Hepatic stellate cell (primary cell): ENCODE measurements around the gene LINGO4.

Source experiments
- DNase-seq: peaks from one replicate; pipeline ENCODE4 v3.0.0; 2011; ENCODE audit warnings: low spot score

LINGO4 gene, protein sequence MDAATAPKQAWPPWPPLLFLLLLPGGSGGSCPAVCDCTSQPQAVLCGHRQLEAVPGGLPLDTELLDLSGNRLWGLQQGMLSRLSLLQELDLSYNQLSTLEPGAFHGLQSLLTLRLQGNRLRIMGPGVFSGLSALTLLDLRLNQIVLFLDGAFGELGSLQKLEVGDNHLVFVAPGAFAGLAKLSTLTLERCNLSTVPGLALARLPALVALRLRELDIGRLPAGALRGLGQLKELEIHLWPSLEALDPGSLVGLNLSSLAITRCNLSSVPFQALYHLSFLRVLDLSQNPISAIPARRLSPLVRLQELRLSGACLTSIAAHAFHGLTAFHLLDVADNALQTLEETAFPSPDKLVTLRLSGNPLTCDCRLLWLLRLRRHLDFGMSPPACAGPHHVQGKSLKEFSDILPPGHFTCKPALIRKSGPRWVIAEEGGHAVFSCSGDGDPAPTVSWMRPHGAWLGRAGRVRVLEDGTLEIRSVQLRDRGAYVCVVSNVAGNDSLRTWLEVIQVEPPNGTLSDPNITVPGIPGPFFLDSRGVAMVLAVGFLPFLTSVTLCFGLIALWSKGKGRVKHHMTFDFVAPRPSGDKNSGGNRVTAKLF

DNA sequence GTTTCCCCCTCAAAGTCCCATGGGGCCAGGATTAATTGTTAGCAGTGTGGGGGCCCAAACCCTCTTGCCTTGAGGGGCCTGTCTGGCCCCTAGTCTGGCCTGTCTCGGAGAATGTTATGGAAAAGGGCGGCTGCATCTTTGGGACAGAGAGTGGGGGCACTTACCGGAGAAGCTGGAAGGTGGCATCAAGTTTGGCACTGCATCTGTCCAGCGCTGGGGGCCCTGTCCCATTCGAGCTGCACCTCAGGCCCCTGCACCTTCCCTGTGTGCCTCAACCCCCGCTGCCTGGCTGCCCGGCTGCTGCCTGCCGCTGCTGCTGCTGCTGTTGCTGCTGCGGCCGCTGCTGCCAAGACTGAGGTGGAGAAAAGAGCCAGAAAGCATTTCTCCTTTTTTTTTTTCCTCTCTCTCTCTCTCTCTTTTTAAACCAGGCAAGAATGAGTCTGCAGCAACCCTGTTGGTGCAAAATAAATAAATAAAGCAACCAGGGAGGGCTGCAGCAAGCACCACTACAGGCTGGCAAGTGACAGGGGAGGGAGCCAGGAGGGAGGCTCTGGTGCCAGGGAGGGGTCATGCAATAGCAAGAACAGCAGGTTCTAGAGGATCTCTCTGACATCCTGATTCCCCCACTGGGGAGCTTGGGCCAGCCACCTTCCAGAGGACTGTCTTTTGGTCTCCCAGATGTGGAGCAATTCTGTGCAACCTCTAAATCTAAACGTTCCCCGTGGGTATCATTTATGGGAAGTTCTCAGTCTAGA lies at the start of gene LINGO4:
TSS of gene LINGO4 (minus strand) at position 354 of the 755 bp plus-strand sequence. CDS start 2,715 bp downstream, outside the sequence.
- DNase-seq: no peak

DNA sequence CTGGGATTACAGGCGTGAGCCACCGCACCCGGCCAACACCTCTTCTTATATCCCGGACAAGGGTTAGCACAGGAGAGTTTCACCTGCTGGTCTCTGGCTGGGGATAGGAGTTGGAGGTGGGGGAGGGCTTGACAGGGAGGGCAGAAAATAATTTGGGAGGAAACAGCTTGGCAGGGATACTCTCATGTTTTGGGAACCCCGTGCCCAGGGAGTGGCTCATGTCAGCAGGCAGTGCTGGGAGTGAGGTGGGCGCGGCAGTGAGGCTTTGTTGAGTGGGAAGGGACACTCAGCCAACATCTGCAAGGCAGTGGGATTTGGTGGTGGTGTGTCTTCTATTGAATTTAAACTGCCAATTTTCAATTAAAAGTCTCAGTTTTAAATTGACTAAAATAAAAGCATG lies 49.4 kb upstream of the LINGO4 start:
- no peak for DNase-seq

DNA sequence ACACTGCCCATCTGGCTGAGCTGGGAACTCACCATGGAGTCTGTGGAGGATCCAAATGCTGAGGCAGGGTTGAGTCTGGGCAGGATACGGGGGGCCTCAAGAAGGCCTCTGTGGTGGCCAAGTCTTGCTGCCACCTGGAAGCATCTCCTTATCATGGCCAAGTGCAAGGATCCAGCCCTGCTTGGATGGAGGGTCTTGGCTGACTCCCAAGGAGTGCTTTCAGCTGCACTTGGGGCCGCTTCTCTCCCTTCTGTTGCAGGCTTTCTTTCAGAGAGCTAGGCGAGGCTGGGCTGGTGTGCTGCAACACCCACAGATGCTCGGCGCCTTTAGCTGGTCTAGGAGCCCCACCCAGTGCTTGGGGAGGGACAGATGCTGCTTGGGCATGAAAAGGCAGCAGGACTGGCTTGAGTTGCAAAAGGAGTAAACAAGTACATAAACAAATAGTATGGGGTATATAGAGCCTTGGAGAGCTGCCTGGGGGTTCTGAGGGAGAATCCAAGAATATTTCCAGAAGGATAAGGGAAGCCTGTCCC lies 48.3 kb upstream of the LINGO4 start, which contains the start of gene THEM5:
TSS of gene THEM5 (minus strand) at position 302 of the 533 bp plus-strand sequence. CDS start at position 155, 147 bp downstream.
- DNase-seq: no peak

DNA sequence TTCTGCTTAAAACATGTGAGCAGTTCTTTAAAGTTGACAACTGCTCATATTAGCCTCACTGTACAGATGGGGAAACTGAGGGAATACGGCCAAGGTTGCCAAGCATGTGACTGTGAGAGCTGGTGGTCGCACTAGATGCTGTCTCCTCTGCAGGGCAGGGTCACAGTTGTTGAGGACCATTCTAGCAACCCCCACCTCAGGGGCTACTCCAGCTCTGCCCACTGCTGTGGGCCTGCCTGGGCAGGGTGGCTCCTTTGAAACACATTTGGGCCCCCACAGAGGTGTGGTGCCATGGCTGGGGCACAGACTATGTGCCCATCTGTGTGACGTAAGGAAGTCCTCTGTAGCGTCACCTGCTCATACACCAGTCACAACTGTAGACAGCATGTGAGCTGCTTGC lies 47.5 kb upstream of the LINGO4 start:
- no peak for DNase-seq

DNA sequence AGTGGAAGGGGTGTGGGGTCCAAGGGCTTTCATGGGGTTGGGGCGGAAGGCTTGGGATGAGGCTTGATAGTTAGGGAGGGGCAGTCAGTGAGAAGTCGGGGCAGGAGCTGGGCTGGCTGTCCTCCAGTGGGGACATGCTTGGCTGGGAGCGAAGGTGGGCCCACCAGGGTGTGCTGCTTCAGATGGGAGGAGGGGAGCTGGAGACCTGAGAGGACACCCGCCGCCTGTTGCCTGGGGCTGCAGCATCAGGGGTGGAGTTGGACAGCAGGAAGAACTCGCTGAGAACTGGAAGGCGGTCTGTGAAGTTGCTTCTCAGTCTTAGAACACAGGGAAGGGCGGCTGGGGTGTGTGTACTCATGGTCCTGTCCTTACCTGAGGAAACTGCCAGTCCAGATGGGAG lies 46.7 kb upstream of the LINGO4 start:
- no peak for DNase-seq

DNA sequence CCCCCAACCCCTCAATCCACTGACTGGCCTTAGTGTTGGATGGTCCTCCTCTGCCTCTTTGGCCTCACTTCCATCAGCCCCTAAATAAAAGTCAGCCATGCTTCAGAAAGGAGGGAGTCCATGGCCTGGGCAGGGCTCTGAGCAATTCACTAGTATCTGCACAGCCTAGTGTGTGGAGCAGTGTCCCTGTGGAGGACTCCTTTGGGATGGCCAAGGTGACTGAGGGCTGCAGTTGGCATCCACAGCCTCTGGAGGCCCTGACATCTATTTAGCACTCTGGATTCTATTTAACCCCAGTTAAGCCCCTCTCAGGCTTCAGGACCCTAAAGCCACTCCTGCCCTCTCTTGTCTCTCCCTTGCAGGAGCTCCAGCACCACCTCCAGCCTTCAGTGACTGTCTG lies 44.7 kb upstream of the LINGO4 start:
- no peak for DNase-seq

DNA sequence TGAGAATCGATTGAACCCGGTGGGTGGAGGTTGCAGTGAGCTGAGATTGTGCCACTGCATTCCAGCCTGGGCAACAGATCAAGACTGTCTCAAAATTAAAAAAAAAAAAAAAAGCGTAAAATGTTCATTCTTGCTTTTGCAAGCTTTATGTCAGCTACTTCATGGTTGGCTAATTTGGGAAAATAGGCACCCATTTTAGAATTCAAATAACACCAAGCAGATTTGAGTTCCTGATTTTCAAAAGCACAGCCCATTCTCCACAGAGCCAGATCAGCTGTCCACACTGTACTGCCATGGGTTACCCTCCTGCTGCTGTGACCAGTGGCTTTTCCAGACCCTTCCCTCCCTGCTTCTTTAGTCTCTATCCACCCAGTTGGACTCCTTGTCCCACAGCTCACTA lies 43.9 kb upstream of the LINGO4 start:
- DNase-seq: no peak

DNA sequence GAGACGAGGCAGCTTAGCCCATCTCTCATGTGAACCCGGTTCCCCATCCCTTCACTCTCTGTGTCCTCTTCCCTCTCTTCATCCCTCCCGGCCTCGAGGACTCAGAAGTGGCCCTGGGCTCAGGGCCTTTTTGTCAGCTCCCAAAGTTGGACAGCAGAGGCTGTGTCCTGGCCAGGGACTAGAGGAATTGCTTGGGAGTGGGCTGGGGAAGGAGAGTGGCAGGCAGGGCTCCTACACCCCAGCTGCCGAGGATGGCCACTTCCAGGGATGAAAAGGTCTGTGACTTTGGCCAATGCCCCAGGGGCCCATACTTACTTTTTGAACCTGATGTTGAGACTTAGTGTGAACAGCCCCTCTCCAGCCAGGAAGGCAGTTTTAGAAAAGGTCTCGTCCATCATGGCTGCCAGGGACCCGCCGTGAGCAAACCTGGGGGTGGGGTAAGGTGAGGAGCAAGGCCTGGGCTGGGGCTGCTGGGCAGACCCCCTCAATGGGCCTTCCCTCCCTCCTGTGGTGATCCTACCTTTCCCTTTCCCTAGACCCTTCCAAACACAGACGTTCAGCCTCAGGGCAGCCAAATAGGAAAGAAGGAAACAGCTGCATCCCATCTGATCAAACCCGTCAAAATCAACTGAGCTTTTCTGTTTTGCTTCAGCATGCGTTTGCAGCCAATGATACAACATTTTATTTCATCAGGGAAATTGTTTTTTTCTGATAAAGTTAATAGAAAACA lies 42.8 kb upstream of the LINGO4 start:
- no peak for DNase-seq

DNA sequence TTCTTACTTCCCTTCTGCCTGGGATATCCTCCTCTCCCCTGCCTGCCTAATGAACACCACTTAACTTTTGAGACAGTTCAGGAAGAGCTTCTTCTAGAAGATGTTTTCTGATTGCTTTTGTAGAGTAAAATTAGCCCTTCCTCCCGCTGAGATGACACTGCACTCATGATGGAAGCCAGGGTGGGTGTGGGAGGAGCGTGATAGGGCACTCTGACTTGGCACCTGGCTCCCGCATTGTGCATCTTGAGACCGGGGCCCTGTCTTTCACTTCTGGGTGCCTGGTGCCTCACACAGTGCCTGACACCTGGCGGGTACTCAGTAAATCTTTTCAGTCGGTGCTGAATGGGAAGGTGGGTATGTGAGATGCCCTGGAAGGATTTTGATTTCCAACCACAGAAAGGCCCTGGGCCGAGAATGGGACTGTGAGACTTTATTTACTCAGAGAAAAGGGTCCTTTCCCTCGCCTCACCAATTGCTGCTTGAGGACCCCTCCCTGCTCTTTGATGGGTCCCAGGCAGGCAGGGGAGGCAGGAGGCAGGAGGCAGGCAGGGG lies 41.5 kb upstream of the LINGO4 start:
- no peak for DNase-seq

DNA sequence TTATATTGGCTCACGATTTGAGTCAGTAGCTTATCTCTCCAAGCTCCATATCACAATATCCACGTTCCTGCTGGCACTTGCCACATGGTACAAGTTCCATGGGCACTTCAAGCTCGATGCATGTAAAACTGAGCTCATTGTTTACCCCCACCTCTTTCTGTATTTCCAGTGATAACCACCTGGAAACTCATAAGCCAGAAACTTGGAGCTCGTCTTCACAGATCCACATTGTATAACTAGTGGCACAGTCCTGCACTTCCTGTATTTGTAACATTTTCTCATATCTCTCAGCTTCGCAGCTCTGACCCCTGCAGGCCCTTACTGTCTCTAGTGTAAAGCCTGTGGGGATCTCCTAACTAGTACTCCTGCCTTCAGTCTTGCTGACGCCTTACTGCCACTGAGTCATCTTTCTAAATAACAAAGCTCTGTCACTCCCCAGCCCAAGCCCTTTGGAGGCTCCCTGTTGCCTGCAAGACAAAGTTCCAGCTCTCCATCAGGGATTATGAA lies 40.9 kb upstream of the LINGO4 start:
- DNase-seq: peak; percentile 85

DNA sequence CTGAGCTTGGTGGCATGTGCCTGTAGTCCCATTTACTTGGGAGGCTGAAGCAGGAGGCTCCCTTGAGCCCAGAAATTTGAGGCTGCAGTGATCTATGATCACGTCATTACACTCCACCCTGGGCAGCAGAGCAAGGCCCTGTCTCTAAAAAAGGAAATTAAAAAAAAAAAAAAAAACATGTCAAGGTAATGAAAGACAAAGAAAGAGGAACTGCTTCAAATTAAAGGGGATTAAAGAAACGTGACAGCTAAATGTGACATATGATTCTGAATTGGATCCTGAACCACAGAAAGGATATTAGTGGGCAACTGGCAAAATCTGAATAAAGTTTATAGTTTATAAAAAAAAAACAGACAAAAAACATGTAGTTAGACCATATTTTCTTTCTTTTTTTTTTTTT lies 38.2 kb upstream of the LINGO4 start:
- no peak for DNase-seq

DNA sequence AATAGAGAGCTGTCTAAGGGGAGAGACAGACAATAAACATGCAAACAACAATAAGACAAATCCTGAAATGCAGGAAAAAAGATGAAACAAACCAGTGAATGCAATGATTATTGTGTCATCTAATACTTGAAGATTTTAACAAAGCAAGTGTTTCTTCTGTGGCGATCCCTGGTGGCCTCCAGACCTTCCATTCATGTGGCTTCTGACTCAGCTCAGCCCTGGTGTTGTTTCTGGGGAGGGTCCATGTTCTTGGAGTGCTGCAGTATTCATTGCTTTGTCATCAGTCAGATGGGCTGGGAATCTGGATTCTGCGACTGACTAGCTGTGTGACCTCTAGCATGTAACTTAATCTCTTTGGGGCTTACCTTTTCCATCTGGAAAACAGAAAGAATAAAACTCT lies 35.9 kb upstream of the LINGO4 start:
- DNase-seq: no peak

DNA sequence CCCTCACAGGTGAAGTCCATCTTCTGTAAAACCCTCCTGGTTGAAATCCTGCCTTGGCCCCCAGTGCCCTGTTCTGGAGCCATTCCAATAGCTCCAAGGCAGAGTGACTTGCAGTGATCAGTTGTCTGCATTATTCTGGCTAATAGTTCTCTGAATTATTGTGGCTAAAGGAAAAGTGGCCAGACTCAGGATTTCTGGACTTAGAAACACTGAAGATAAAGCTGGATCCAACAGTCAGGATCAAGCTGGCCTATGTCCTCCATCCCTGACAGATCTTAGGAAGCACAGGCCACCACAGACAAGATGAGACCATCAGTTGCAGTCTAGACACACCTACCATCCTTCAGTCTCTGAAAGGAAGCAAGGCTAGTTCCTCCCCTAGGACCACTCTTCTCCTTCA lies 35.2 kb upstream of the LINGO4 start:
- DNase-seq: no peak

DNA sequence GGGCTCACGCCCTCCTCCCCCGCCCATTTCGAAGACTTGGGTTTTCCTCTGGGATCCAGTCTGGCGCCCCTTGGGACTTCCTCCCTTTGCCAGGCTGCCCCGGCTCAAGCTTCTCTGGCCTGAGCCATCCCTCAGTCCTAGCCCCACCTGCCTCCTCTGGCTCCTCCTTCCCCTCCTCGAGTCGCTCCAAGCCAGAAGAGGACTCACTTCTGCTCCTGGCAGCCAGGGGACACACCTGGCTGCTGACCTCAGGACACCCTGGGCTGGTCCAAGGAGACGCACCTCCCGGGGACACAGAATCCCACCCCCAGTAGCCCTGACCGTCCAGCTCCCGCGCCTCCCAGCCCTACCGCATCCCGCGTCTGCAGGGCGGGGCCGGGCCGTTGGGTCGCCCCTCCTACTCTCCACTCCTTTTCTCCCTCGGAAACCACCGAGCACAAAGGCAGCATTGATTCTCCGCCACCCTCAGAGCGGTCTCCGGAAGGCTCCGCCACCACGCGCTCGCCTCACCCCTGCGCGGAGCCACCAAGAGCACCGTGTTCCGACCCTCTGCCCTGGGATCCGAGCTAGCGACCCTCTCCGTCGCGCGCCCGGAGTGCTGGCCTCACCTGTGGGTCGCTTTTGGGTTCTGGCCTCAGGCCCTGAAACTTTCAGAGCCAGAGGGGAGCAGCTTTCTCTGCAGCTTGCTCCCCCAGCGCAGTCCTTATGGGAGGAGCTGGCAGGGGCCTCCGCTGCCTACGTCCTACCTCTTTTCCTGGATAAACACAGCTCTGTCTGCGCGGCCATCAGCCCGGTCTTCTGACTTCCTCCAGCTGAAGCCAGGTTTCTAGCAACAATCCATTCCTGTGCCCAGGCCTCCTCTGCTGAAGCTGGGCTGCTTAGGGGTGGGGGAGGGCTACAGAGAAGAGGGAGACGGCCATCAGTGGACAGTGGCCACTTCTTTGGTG lies 34.5 kb upstream of the LINGO4 start, which contains the start of gene C2CD4D:
TSS of gene C2CD4D (minus strand) at position 364 of the 947 bp plus-strand sequence. CDS start 831 bp downstream, outside the sequence.
- no peak for DNase-seq

DNA sequence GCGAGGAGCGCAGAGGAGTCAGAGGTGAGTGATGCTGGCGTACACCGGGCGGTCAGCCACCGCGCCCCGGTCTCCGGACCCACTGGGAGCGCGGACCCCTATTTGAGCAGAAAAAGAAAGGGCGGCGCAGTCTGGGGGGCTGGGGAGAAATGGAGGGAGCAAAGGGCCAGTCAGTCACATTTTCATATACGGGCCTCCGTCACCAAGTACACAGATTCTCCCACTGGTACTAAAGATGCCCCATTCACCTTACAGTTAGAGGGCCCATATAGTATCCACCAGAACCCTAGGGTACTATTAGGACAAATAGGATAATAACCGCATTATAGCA lies 33.8 kb upstream of the LINGO4 start:
- no peak for DNase-seq

DNA sequence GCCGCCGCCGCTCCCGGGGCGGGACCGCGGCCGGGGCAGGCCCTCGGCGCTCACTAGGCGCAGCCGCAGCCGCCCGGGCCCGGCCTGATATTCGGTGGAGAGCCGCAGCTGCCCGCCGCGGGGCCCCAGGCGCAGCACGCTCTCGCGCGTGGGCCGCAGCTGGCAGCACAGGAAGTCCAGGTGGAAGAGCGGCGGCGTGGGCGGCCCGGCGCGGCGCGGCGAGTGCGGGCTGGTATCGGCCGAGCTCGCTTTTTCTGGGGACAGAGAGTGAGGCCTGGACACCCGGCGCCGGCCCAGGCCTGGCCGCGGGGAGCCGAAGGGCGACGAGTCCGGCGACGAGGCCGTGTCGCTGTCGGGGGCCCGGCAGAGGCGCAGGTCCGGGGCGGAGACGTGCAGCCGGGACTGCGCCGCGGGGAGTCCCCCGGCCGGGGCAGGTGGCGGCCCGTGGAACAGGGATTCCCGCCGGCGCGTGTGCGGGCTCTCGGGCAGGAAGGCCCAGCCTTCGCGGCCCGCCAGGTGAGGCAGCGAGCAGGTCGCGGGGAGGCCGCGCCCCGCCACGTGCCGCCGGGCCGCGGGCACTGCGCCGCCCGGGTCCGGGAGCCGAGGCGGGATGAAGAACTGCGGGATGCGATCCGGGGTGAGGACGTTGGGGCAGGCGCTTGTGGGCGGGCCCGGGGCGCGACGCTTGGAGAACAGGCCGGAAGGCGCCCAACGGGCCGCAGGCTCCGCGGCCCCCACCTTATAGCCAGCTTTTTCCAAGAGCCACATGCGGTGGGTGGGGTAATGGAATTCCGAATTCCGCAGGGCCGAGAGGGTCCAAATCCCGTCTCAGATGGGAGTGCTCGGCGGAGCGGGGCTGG lies 33.2 kb upstream of the LINGO4 start:
- DNase-seq: peak; percentile 59

DNA sequence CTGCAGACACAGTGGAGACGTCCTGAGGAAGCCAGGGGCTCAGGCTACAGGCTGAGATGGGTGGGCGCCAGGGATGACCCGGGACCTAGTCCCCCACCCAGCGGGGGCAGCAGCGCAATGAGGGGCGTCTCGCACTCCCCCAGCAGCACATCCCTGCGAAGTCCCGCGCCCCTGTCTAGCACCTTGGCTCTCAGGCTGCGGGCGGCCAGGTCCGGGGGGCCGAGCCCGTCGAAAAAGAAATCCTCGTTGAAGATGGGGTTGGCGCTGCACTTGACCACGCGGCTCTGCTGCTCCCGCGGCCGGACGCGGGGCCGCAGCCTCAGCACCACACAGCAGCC lies 32.6 kb upstream of the LINGO4 start:
- no peak for DNase-seq

DNA sequence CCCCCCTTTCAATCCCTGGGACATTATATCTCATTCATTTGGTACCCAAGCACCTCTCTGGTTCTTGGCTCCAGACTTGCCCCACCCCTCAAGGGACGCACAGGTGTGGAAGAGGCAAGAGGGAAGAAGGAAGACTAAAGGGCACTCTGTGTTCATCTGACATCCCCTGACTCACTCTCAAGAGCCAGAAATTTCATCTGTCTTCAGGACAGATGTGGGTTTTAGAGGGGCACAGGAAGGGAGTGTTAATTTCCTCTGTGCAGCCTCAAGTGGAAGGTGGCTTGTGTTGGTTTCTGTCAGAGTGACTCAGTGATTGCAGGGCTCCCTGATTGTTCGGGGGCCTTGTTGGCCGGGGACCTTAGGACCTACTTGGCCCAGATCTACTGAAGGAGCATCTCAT lies 32.0 kb upstream of the LINGO4 start:
- DNase-seq: no peak

DNA sequence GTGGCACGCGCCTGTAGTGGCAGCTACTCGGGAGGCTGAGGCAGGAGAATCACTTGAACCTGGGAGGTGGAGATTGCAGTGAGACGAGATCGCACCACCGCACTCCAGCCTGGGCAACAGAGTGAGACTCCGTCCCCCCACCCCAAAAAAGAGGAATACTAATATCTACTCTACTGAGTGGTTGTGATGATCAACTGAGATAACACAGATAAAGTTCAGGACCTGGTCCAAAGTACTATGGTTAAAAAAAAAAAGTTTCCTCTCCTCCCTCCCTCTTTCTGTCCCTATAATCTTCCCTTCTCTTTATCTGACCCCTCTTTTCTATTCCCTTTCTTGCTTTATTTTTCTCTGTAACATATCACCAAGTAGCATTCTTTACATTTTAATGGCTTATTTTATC lies 30.4 kb upstream of the LINGO4 start:
- no peak for DNase-seq
